Measurements from ENCODE around the gene MX1. TPM values are rescaled to one million over a fixed set of nuclear protein-coding genes. Genes with fewer than 3 reads are reported as not detected.

The MX1 gene
- total and polyA plus RNA-seq, 2 experiments from 2014 or later: 2.1 to 6.5 TPM

DNA sequence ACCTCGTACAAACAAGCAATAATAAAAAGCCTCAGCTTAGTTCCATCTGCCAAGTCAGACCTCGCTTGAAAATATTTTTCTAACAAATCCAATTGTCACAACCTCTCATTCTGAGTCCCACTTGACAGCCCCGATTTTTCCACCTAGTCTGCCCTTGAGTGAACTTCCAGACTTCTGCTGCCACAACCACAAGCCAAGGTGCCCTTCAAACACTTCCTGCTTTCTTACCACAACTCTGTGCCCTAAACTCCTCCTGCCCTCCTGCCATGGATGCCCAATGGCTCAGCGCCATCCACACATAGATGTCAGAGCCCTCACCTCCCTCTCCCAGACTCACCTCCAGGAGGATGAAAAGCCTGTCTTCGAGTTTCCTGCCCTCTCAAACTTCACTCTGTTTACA lies 78.0 kb downstream of the MX1 start (continued):
- TF ChIP-seq, protein P1, sequence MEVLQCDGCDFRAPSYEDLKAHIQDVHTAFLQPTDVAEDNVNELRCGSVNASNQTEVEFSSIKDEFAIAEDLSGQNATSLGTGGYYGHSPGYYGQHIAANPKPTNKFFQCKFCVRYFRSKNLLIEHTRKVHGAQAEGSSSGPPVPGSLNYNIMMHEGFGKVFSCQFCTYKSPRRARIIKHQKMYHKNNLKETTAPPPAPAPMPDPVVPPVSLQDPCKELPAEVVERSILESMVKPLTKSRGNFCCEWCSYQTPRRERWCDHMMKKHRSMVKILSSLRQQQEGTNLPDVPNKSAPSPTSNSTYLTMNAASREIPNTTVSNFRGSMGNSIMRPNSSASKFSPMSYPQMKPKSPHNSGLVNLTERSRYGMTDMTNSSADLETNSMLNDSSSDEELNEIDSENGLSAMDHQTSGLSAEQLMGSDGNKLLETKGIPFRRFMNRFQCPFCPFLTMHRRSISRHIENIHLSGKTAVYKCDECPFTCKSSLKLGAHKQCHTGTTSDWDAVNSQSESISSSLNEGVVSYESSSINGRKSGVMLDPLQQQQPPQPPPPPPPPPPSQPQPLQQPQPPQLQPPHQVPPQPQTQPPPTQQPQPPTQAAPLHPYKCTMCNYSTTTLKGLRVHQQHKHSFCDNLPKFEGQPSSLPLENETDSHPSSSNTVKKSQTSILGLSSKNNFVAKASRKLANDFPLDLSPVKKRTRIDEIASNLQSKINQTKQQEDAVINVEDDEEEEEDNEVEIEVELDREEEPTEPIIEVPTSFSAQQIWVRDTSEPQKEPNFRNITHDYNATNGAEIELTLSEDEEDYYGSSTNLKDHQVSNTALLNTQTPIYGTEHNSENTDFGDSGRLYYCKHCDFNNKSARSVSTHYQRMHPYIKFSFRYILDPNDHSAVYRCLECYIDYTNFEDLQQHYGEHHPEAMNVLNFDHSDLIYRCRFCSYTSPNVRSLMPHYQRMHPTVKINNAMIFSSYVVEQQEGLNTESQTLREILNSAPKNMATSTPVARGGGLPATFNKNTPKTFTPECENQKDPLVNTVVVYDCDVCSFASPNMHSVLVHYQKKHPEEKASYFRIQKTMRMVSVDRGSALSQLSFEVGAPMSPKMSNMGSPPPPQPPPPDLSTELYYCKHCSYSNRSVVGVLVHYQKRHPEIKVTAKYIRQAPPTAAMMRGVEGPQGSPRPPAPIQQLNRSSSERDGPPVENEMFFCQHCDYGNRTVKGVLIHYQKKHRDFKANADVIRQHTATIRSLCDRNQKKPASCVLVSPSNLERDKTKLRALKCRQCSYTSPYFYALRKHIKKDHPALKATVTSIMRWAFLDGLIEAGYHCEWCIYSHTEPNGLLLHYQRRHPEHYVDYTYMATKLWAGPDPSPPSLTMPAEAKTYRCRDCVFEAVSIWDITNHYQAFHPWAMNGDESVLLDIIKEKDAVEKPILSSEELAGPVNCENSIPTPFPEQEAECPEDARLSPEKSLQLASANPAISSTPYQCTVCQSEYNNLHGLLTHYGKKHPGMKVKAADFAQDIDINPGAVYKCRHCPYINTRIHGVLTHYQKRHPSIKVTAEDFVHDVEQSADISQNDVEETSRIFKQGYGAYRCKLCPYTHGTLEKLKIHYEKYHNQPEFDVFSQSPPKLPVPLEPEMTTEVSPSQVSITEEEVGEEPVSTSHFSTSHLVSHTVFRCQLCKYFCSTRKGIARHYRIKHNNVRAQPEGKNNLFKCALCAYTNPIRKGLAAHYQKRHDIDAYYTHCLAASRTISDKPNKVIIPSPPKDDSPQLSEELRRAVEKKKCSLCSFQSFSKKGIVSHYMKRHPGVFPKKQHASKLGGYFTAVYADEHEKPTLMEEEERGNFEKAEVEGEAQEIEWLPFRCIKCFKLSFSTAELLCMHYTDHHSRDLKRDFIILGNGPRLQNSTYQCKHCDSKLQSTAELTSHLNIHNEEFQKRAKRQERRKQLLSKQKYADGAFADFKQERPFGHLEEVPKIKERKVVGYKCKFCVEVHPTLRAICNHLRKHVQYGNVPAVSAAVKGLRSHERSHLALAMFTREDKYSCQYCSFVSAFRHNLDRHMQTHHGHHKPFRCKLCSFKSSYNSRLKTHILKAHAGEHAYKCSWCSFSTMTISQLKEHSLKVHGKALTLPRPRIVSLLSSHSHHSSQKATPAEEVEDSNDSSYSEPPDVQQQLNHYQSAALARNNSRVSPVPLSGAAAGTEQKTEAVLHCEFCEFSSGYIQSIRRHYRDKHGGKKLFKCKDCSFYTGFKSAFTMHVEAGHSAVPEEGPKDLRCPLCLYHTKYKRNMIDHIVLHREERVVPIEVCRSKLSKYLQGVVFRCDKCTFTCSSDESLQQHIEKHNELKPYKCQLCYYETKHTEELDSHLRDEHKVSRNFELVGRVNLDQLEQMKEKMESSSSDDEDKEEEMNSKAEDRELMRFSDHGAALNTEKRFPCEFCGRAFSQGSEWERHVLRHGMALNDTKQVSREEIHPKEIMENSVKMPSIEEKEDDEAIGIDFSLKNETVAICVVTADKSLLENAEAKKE (CRISPR knock-in tag; IDR thresholded peaks at IDR 0.05): no peak
- TF ChIP-seq, protein P2, sequence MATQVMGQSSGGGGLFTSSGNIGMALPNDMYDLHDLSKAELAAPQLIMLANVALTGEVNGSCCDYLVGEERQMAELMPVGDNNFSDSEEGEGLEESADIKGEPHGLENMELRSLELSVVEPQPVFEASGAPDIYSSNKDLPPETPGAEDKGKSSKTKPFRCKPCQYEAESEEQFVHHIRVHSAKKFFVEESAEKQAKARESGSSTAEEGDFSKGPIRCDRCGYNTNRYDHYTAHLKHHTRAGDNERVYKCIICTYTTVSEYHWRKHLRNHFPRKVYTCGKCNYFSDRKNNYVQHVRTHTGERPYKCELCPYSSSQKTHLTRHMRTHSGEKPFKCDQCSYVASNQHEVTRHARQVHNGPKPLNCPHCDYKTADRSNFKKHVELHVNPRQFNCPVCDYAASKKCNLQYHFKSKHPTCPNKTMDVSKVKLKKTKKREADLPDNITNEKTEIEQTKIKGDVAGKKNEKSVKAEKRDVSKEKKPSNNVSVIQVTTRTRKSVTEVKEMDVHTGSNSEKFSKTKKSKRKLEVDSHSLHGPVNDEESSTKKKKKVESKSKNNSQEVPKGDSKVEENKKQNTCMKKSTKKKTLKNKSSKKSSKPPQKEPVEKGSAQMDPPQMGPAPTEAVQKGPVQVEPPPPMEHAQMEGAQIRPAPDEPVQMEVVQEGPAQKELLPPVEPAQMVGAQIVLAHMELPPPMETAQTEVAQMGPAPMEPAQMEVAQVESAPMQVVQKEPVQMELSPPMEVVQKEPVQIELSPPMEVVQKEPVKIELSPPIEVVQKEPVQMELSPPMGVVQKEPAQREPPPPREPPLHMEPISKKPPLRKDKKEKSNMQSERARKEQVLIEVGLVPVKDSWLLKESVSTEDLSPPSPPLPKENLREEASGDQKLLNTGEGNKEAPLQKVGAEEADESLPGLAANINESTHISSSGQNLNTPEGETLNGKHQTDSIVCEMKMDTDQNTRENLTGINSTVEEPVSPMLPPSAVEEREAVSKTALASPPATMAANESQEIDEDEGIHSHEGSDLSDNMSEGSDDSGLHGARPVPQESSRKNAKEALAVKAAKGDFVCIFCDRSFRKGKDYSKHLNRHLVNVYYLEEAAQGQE (IDR thresholded peaks at IDR 0.05; ENCODE audit: unreplicated experiment): no peak
- TF ChIP-seq EZH2 (IDR thresholded peaks at IDR 0.05; ENCODE audit: low read depth, unreplicated experiment): no peak
- no peak for TF ChIP-seq CREB1 (CRISPR knock-in tag; IDR thresholded peaks at IDR 0.05; ENCODE audit: low read depth)
- TF ChIP-seq, protein P3, sequence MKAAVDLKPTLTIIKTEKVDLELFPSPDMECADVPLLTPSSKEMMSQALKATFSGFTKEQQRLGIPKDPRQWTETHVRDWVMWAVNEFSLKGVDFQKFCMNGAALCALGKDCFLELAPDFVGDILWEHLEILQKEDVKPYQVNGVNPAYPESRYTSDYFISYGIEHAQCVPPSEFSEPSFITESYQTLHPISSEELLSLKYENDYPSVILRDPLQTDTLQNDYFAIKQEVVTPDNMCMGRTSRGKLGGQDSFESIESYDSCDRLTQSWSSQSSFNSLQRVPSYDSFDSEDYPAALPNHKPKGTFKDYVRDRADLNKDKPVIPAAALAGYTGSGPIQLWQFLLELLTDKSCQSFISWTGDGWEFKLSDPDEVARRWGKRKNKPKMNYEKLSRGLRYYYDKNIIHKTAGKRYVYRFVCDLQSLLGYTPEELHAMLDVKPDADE (IDR thresholded peaks at IDR 0.05): no peak
- no peak for TF ChIP-seq EZH2phosphoT487 (IDR thresholded peaks at IDR 0.05; ENCODE audit: unreplicated experiment)
